Measurements from ENCODE around the gene EEFSEC.

The EEFSEC gene

DNA sequence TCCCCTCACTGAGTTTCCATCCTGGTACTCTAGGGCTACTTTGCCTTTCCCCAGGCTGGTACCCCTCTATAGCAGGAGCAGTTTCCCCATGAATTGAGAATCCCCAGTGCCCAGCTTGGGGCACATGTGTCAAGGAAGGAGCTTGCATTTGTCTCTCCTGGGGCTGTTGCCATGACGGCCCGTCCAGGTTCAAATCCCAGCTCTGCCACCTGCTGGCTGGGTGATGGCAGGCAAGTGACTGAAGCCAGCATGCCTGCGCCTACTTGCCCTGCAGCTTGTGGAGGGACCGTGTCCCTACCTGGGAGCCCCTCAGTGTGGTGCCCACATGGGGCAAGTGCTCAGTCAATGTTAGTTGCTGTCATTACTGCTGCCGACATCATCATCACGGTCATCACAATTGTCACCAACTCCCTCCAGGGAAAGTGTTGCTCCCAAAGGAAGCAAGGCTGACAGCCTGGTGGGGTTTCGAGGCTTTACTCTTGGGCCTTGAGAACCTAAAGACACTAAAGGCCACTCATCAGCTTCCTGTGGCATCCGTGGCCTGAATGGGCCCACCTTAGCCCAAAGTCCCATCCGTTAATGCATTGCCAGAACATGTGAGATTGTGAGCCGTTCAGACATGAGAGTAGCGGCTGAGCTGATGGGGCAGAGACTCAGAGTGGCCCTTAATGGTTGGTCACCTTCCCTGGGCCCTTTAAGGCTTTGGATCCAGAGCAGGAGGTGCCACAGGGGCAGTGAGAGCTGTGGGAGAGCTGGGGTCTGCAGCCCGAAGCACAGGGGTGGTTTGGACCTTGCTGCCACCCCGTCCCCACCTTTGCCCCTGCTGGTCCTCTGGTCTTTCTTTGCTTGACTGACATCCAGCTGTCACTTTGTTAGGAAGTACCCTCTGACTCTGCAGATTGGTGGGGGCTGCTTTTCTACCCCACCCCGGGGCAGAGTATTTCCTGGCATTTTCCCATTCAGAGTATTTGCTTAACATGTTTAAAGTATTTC lies 169.0 kb downstream of the EEFSEC start:
- H3K9me3 ChIP-seq (replicated peaks; ENCODE audit: insufficient read depth, low read length): no peaks in the 10 kb centered on the region
- H3K36me3 ChIP-seq (replicated peaks; ENCODE audit: insufficient read depth, low read length): no peaks in the 10 kb centered on the region
- no peaks in the 10 kb centered on the region for H3K27me3 ChIP-seq (replicated peaks; ENCODE audit: insufficient read depth, low read length)
- no peaks in the 10 kb centered on the region for H3K9me2 ChIP-seq (replicated peaks; ENCODE audit: insufficient read depth, low read length)
- H3K4me3 ChIP-seq (ENCODE audit: low read length): no peak overlapping the region
- no peak for TF ChIP-seq EZH2phosphoT487 (IDR thresholded peaks at IDR 0.05; ENCODE audit: low read length)
- TF ChIP-seq EZH2 (optimal IDR thresholded peaks at IDR 0.05; ENCODE audit: low read depth, low read length): no peak
- TF ChIP-seq, protein P1, sequence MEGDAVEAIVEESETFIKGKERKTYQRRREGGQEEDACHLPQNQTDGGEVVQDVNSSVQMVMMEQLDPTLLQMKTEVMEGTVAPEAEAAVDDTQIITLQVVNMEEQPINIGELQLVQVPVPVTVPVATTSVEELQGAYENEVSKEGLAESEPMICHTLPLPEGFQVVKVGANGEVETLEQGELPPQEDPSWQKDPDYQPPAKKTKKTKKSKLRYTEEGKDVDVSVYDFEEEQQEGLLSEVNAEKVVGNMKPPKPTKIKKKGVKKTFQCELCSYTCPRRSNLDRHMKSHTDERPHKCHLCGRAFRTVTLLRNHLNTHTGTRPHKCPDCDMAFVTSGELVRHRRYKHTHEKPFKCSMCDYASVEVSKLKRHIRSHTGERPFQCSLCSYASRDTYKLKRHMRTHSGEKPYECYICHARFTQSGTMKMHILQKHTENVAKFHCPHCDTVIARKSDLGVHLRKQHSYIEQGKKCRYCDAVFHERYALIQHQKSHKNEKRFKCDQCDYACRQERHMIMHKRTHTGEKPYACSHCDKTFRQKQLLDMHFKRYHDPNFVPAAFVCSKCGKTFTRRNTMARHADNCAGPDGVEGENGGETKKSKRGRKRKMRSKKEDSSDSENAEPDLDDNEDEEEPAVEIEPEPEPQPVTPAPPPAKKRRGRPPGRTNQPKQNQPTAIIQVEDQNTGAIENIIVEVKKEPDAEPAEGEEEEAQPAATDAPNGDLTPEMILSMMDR (IDR thresholded peaks at IDR 0.05; ENCODE audit: low read length): peak; percentile 38
- H3K27ac ChIP-seq (ENCODE audit: low read length): no peak overlapping the region
- DNase-seq: peak; percentile 11
- no peak overlapping the region for H3K4me2 ChIP-seq (ENCODE audit: low read depth, low read length)
- no peaks in the 10 kb centered on the region for H3F3A ChIP-seq (ENCODE audit: insufficient read depth, low read length)
- no peak overlapping the region for H3K9ac ChIP-seq (ENCODE audit: low read length)
- no peaks in the 10 kb centered on the region for H4K20me1 ChIP-seq (ENCODE audit: insufficient read depth, low read length)
- no peaks in the 10 kb centered on the region for H3K4me1 ChIP-seq (ENCODE audit: low read length)
- H2AFZ ChIP-seq (ENCODE audit: low read length): no peak overlapping the region
- no peaks in the 10 kb centered on the region for H3K79me2 ChIP-seq (ENCODE audit: low read length)

DNA sequence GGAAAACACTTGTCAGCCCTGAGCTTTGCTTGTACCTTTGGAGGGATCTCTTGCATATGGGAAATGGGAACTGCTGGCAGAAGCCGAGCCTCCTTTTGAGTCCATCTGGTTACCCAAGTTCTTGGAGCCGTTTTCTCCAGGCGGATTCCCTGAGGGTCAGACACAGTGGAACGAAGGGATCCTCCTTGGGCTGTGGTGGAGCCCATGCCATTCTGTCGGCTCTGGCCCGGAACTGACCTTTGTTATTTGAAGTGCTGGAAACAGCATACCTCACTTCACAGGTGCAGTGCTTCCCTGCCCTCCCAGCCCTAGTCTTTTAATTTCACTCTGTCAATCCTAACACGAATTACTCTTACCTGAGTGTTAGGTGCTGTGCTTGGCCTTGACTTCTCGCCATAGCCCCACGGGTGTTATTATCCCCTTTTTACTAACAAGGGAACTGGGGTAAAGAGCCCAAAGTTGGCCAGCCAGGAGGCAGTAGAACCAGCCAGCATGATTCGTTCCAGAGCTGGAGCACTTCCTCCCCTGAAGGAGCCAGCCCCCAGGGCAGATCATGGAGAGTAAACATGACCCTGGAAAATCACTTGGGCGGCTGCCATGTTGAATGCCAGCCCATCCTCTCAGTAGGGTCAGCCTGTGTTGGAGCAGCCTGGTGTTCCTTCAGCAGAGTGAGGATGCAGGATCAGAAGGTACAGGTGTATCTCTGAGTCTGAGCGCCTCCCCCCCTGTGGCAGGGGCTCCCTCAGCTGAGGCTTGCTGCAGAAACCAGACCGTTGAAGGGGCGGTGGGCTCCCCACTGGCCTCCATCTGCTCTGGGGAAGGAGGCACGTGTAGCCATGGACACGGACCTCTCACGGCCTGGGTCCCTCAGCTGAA lies 170.2 kb downstream of the EEFSEC start:
- DNase-seq: no peak
- no peak overlapping the region for H3K9ac ChIP-seq (ENCODE audit: low read length)
- H3K9me3 ChIP-seq (replicated peaks; ENCODE audit: insufficient read depth, low read length): no peaks in the 10 kb centered on the region
- no peaks in the 10 kb centered on the region for H3K27me3 ChIP-seq (replicated peaks; ENCODE audit: insufficient read depth, low read length)
- H3K4me3 ChIP-seq (ENCODE audit: low read length): no peak overlapping the region
- H3F3A ChIP-seq (ENCODE audit: insufficient read depth, low read length): no peaks in the 10 kb centered on the region
- TF ChIP-seq, protein P1 (IDR thresholded peaks at IDR 0.05; ENCODE audit: low read length): no peak
- no peak for TF ChIP-seq EZH2 (optimal IDR thresholded peaks at IDR 0.05; ENCODE audit: low read depth, low read length)
- H3K4me1 ChIP-seq (ENCODE audit: low read length): no peaks in the 10 kb centered on the region
- no peak overlapping the region for H3K27ac ChIP-seq (ENCODE audit: low read length)
- H3K9me2 ChIP-seq (replicated peaks; ENCODE audit: insufficient read depth, low read length): no peaks in the 10 kb centered on the region
- H3K4me2 ChIP-seq (ENCODE audit: low read depth, low read length): no peak overlapping the region
- H3K79me2 ChIP-seq (ENCODE audit: low read length): no peaks in the 10 kb centered on the region
- H2AFZ ChIP-seq (ENCODE audit: low read length): no peak overlapping the region
- H3K36me3 ChIP-seq (replicated peaks; ENCODE audit: insufficient read depth, low read length): no peaks in the 10 kb centered on the region
- H4K20me1 ChIP-seq (ENCODE audit: insufficient read depth, low read length): no peaks in the 10 kb centered on the region

DNA sequence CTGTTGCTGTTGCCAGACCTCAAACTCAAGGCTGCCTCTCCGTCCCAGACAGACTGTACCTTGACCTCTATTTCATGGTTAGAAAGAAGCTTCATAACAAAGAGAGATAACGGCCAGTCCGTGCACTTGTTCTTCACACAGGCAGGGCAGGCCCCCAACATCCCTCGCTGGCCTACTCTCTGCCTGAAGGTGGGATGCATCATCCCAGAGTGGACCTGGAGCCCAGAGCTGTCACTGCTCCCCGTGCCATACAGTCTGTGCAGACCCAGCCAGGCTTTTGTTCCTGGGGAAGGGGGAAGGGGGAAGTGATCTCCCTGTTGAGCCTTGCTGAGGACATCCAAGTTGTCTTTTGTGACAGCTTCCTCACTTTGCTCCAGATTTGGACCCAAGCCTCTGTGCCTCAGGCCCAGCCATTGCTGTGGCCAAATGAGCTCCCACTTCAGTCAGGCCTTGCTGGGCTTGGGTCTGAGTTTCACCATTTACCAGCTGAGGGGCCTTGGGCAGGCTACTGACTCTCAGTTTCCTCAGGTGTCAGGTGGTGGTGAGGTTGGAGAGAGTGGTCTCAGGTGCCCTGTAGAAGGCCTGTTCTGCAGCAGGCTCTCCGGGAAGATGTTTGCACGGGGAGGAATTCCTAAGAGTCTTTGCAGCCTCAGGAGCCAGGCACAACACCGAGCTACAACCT lies 171.8 kb downstream of the EEFSEC start:
- no peak overlapping the region for H3K27ac ChIP-seq (ENCODE audit: low read length)
- no peak overlapping the region for H3K4me2 ChIP-seq (ENCODE audit: low read depth, low read length)

More for the DNA sequence above, 171.8 kb downstream of the EEFSEC start:
- no peak for DNase-seq
- no peaks in the 10 kb centered on the region for H3K27me3 ChIP-seq (replicated peaks; ENCODE audit: insufficient read depth, low read length)
- H2AFZ ChIP-seq (ENCODE audit: low read length): no peak overlapping the region
- no peak overlapping the region for H3K9ac ChIP-seq (ENCODE audit: low read length)
- H3K4me1 ChIP-seq (ENCODE audit: low read length): no peaks in the 10 kb centered on the region
- H3K36me3 ChIP-seq (replicated peaks; ENCODE audit: insufficient read depth, low read length): no peaks in the 10 kb centered on the region
- H3F3A ChIP-seq (ENCODE audit: insufficient read depth, low read length): no peaks in the 10 kb centered on the region
- no peaks in the 10 kb centered on the region for H4K20me1 ChIP-seq (ENCODE audit: insufficient read depth, low read length)
- H3K79me2 ChIP-seq (ENCODE audit: low read length): no peaks in the 10 kb centered on the region
- TF ChIP-seq EZH2 (optimal IDR thresholded peaks at IDR 0.05; ENCODE audit: low read depth, low read length): no peak
- TF ChIP-seq, protein P1 (IDR thresholded peaks at IDR 0.05; ENCODE audit: low read length): no peak
- TF ChIP-seq EZH2phosphoT487 (IDR thresholded peaks at IDR 0.05; ENCODE audit: low read length): no peak
- H3K4me3 ChIP-seq (ENCODE audit: low read length): no peak overlapping the region
- no peaks in the 10 kb centered on the region for H3K9me2 ChIP-seq (replicated peaks; ENCODE audit: insufficient read depth, low read length)
- H3K9me3 ChIP-seq (replicated peaks; ENCODE audit: insufficient read depth, low read length): no peaks in the 10 kb centered on the region

Measured in MM.1S (cell line).